Vagina (tissue), 2 donors: ENCODE data around the gene CYBC1.

Experiments used
- POLR2A ChIP-seq, 2 donors: fragments of 450-650 bp; IDR thresholded peaks; one replicate each; pipeline ENCODE4 v1.6.1; 2017; ENCODE audit warnings: antibody characterized with exemption in 2 of 2, mild to moderate bottlenecking in 2 of 2, moderate library complexity in 2 of 2
- POLR2AphosphoS5 ChIP-seq, 2 donors: sonication (generic); formaldehyde crosslinking; IDR thresholded peaks; one replicate each; pipeline ENCODE4 v1.9.0; 2017; ENCODE audit warnings: antibody characterized with exemption in 2 of 2, mild to moderate bottlenecking in 2 of 2, low read depth in 1 of 2; ENCODE audit not compliant: insufficient read depth in 1 of 2
- TF ChIP-seq, protein P1 (sequence below), 3 experiments: fragments of 450-650 bp in 2 of 3; fragments of 200-600 bp in 1 of 3; sonication (generic) in 1 of 3; IDR thresholded peaks; one replicate each; pipeline ENCODE4 v1.5.1; 2017 to 2019; ENCODE audit warnings: antibody characterized with exemption in 3 of 3, mild to moderate bottlenecking in 2 of 3, moderate library complexity in 2 of 3

DNA sequence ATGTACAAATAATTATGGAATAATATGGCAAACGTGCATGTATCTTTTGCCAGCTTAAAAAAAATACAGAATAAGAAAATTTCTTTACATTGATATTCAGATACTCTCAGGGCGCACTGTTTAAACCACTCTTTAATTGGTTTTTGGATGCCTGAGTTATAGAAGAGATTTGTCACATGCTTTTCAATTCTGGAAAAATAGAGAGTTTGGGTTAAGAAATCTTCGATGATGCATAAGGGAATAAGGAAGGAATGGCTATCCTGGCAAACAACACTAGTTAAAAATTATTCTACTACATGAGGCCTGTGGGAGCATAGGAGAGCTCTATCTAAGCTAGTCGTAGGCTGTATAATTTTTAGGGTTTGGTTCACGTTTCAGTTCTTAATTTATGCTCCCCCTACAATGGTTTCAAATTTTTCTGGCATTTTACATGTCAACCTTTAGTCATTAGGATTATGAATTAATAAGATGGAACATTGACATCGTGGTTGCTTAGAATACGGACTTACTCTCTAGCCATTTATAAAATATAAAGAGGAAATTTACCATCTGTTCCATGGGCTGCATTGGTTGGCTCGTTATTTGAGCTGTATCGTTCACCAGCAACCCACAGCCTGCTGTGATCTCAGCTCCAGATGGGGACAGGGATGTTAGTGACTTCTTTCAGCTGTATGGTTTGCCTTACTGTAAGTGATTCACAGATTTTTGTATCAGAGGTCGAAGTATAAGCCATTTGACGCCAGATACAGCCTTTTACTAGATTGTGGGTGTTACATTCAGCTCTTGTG lies 23.9 kb upstream of the CYBC1 start:
- TF ChIP-seq, protein P1, sequence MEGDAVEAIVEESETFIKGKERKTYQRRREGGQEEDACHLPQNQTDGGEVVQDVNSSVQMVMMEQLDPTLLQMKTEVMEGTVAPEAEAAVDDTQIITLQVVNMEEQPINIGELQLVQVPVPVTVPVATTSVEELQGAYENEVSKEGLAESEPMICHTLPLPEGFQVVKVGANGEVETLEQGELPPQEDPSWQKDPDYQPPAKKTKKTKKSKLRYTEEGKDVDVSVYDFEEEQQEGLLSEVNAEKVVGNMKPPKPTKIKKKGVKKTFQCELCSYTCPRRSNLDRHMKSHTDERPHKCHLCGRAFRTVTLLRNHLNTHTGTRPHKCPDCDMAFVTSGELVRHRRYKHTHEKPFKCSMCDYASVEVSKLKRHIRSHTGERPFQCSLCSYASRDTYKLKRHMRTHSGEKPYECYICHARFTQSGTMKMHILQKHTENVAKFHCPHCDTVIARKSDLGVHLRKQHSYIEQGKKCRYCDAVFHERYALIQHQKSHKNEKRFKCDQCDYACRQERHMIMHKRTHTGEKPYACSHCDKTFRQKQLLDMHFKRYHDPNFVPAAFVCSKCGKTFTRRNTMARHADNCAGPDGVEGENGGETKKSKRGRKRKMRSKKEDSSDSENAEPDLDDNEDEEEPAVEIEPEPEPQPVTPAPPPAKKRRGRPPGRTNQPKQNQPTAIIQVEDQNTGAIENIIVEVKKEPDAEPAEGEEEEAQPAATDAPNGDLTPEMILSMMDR (IDR thresholded peaks at IDR 0.05) = no peak
- no peak for TF ChIP-seq POLR2A (IDR thresholded peaks at IDR 0.05)
- TF ChIP-seq POLR2AphosphoS5 (IDR thresholded peaks at IDR 0.05; ENCODE audit: insufficient read depth in 1 of 2, low read depth in 1 of 2) = no peak
